Vagina (tissue), 2 donors: Measurements from ENCODE around the gene CASKIN1.

Experiments
- POLR2A ChIP-seq, 2 donors: fragments of 450-650 bp; IDR thresholded peaks; one replicate each; pipeline ENCODE4 v1.6.1; 2017; ENCODE audit warnings: antibody characterized with exemption in 2 of 2, mild to moderate bottlenecking in 2 of 2, moderate library complexity in 2 of 2
- TF ChIP-seq, protein P1 (sequence below), 3 experiments: fragments of 450-650 bp in 2 of 3; fragments of 200-600 bp in 1 of 3; sonication (generic) in 1 of 3; IDR thresholded peaks; one replicate each; pipeline ENCODE4 v1.5.1; 2017 to 2019; ENCODE audit warnings: antibody characterized with exemption in 3 of 3, mild to moderate bottlenecking in 2 of 3, moderate library complexity in 2 of 3

- TF ChIP-seq, protein P1, sequence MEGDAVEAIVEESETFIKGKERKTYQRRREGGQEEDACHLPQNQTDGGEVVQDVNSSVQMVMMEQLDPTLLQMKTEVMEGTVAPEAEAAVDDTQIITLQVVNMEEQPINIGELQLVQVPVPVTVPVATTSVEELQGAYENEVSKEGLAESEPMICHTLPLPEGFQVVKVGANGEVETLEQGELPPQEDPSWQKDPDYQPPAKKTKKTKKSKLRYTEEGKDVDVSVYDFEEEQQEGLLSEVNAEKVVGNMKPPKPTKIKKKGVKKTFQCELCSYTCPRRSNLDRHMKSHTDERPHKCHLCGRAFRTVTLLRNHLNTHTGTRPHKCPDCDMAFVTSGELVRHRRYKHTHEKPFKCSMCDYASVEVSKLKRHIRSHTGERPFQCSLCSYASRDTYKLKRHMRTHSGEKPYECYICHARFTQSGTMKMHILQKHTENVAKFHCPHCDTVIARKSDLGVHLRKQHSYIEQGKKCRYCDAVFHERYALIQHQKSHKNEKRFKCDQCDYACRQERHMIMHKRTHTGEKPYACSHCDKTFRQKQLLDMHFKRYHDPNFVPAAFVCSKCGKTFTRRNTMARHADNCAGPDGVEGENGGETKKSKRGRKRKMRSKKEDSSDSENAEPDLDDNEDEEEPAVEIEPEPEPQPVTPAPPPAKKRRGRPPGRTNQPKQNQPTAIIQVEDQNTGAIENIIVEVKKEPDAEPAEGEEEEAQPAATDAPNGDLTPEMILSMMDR (IDR thresholded peaks at IDR 0.05): no peak
- TF ChIP-seq POLR2A (IDR thresholded peaks at IDR 0.05): no peak
Observed at GRCh38 chr16:2162676-2163118, 33.7 kb downstream of the CASKIN1 start.
